Choroid plexus epithelial cell (primary cell): ENCODE measurements around the gene RFFL.
A peak's percentile ranks its signal among the peaks of the same experiment; 100 is the strongest.

ENCODE experiments used
- DNase-seq: peaks from one replicate; pipeline ENCODE4 v3.0.0-alpha.2; 2010; ENCODE audit warnings: low read depth
- H3K4me3 ChIP-seq: 2 replicates; pipeline ENCODE4 v1.5.1; 2011; ENCODE audit warnings: low read depth, mild to moderate bottlenecking, control low read depth, low read length, moderate library complexity
- CTCF ChIP-seq: conservative IDR thresholded peaks from 2 replicates; pipeline ENCODE4 v1.5.1; 2011; ENCODE audit warnings: low read depth, mild to moderate bottlenecking, control low read depth, inconsistent platforms, low read length, moderate library complexity

The RFFL gene

GRCh38 chr17:34998205-34998604 is 65.3 kb downstream of the RFFL start:
- peak; percentile 97 for TF ChIP-seq CTCF
- no peak overlapping the region for H3K4me3 ChIP-seq
- DNase-seq, result peak; percentile 89

- no peak overlapping the region for H3K4me3 ChIP-seq
- peak; percentile 97 for DNase-seq
- TF ChIP-seq CTCF, result no peak
Observed at GRCh38 chr17:34997355-34997862, 66.1 kb downstream of the RFFL start.

- TF ChIP-seq CTCF, result no peak
- no peak overlapping the region for H3K4me3 ChIP-seq
- no peak for DNase-seq
Observed at GRCh38 chr17:34996422-34997285, 66.9 kb downstream of the RFFL start.

- no peak for TF ChIP-seq CTCF
- no peak for DNase-seq
- H3K4me3 ChIP-seq, result no peak overlapping the region
Observed at GRCh38 chr17:34993031-34993430, 70.5 kb downstream of the RFFL start.

- no peak for TF ChIP-seq CTCF
- no peak for DNase-seq
- H3K4me3 ChIP-seq, result no peak overlapping the region
Observed at GRCh38 chr17:34991606-34992005, 71.9 kb downstream of the RFFL start.

GRCh38 chr17:34990921-34991365 is 72.6 kb downstream of the RFFL start:
- DNase-seq, result peak; percentile 34

More at GRCh38 chr17:34990921-34991365, 72.6 kb downstream of the RFFL start:
- no peak for TF ChIP-seq CTCF
- H3K4me3 ChIP-seq, result no peak overlapping the region
